GM23338 (cell line): ENCODE data around the gene CNIH3. TPM values are rescaled to one million over a fixed set of nuclear protein-coding genes. Genes with fewer than 3 reads are reported as not detected.

Source experiments
- ATAC-seq: fragments of 200-7000 bp; cut with Tn5 transposase; 3 replicates; pipeline ENCODE4 v1.9.1; 2020
- DNase-seq: peaks from one replicate; pipeline ENCODE4 v3.0.0-alpha.2; 2015; ENCODE audit warnings: low spot score
- H2AFZ ChIP-seq: fragments of 200-600 bp; sonication (generic); 2 replicates; pipeline ENCODE4 v1.8.0; 2016; ENCODE audit warnings: antibody characterized with exemption, mild to moderate bottlenecking, moderate library complexity
- H3F3A ChIP-seq: fragments of 200-600 bp; sonication (generic); replicated peaks from 2 replicates; pipeline ENCODE4 v1.8.0; 2017; ENCODE audit warnings: antibody characterized with exemption, mixed run types, low read depth
- H3K27ac ChIP-seq: fragments of 200-600 bp; sonication (generic); 2 replicates; pipeline ENCODE4 v1.6.1; 2016; ENCODE audit warnings: low read depth
- H3K27me3 ChIP-seq: fragments of 200-600 bp; sonication (generic); 2 replicates; pipeline ENCODE4 v1.8.0; 2016; ENCODE audit warnings: mild to moderate bottlenecking, mixed run types, moderate library complexity; ENCODE audit not compliant: insufficient read depth
- H3K36me3 ChIP-seq: fragments of 200-600 bp; sonication (generic); 2 replicates; pipeline ENCODE4 v1.8.0; 2016; ENCODE audit warnings: mild to moderate bottlenecking; ENCODE audit not compliant: insufficient read depth
- H3K4me1 ChIP-seq: fragments of 200-600 bp; sonication (generic); 2 replicates; pipeline ENCODE4 v1.8.0; 2016; ENCODE audit warnings: mild to moderate bottlenecking, moderate library complexity; ENCODE audit not compliant: insufficient read depth
- H3K4me2 ChIP-seq: fragments of 200-600 bp; sonication (generic); 2 replicates; pipeline ENCODE4 v1.7.1; 2017; ENCODE audit warnings: mixed run types
- H3K4me3 ChIP-seq: fragments of 200-600 bp; sonication (generic); 2 replicates; pipeline ENCODE4 v1.6.1; 2016; ENCODE audit warnings: mixed run types
- H3K79me2 ChIP-seq: fragments of 200-600 bp; sonication (generic); replicated peaks from 2 replicates; pipeline ENCODE4 v1.8.0; 2017; ENCODE audit warnings: mild to moderate bottlenecking; ENCODE audit not compliant: insufficient read depth
- H3K9me2 ChIP-seq: fragments of 200-600 bp; sonication (generic); 2 replicates; pipeline ENCODE4 v1.8.0; 2017; ENCODE audit not compliant: insufficient read depth
- H4K20me1 ChIP-seq: fragments of 200-600 bp; sonication (generic); replicated peaks from 2 replicates; pipeline ENCODE4 v1.8.0; 2017; ENCODE audit warnings: mild to moderate bottlenecking; ENCODE audit not compliant: insufficient read depth
- H3K27ac Mint-ChIP-seq: 2 replicates; pipeline ENCODE4 v1.8.0; 2020; ENCODE audit warnings: inconsistent platforms, mild to moderate bottlenecking, moderate library complexity, mixed read lengths
- H3K27me3 Mint-ChIP-seq: 3 replicates; pipeline ENCODE4 v1.8.0; 2022; ENCODE audit warnings: low read depth, mild to moderate bottlenecking, moderate library complexity, mixed read lengths, inconsistent platforms; ENCODE audit not compliant: insufficient read depth, poor library complexity
- H3K36me3 Mint-ChIP-seq: 3 replicates; pipeline ENCODE4 v1.8.0; 2021; ENCODE audit warnings: low read depth, mild to moderate bottlenecking, inconsistent platforms, moderate library complexity, mixed read lengths
- H3K4me1 Mint-ChIP-seq: 3 replicates; pipeline ENCODE4 v1.8.0; 2020; ENCODE audit warnings: mild to moderate bottlenecking, inconsistent platforms, mixed read lengths
- H3K4me3 Mint-ChIP-seq: 3 replicates; pipeline ENCODE4 v1.8.0; 2021; ENCODE audit warnings: moderate library complexity, mild to moderate bottlenecking, inconsistent platforms, mixed read lengths
- H3K9me3 Mint-ChIP-seq: 3 replicates; pipeline ENCODE4 v1.8.0; 2020; ENCODE audit warnings: moderate library complexity, mild to moderate bottlenecking, inconsistent platforms, mixed read lengths
- EZH2 ChIP-seq: fragments of 200-600 bp; sonication (generic); IDR thresholded peaks from one replicate; pipeline ENCODE4 v1.8.0; 2017; ENCODE audit warnings: antibody characterized with exemption, mild to moderate bottlenecking, low read depth; ENCODE audit not compliant: unreplicated experiment
- EZH2phosphoT487 ChIP-seq: fragments of 200-600 bp; sonication (generic); IDR thresholded peaks from one replicate; pipeline ENCODE4 v1.8.1; 2018; ENCODE audit warnings: antibody characterized with exemption; ENCODE audit not compliant: unreplicated experiment
- NANOG ChIP-seq: IDR thresholded peaks from 2 replicates; pipeline ENCODE4 v1.6.1; 2016; ENCODE audit warnings: antibody characterized with exemption, borderline replicate concordance
- POLR2AphosphoS5 ChIP-seq: IDR thresholded peaks from 2 replicates; pipeline ENCODE4 v1.6.1; 2016; ENCODE audit warnings: antibody characterized with exemption, low read depth
- STAT1 ChIP-seq: IDR thresholded peaks from one replicate; pipeline ENCODE4 v1.6.1; 2016; ENCODE audit warnings: antibody characterized with exemption; ENCODE audit not compliant: unreplicated experiment
- ZNF114 ChIP-seq: fragments of 250-450 bp; sonication (Bioruptor Pico); IDR thresholded peaks from 2 replicates; pipeline ENCODE4 v1.5.0; 2020; ENCODE audit warnings: mild to moderate bottlenecking, moderate library complexity
- ZNF331 ChIP-seq: fragments of 250-450 bp; sonication (Bioruptor Pico); IDR thresholded peaks from 2 replicates; pipeline ENCODE4 v1.5.0; 2020; ENCODE audit warnings: low read depth, mild to moderate bottlenecking, moderate library complexity
- polyA plus RNA-seq: library from polyadenylated mRNA; unstranded; fragments of >200 nt; fragmentation: Nextera tagmentation; extraction: Ambion mirVana; gene quantifications from 2 replicates; pipeline ENCODE4 v1.2.1, GENCODE V29; 2016
- total RNA-seq: library from RNA; depleted of rRNA; stranded (reverse); fragments of >200 nt; shearing (Covaris generic); gene quantifications from 2 replicates; pipeline ENCODE4 v1.2.3, GENCODE V29; 2014
- TF ChIP-seq, protein P1 (sequence below), 2 experiments: fragments of 200-600 bp in 1 of 2; sonication (generic) in 1 of 2; conservative IDR thresholded peaks; 2 replicates each; pipeline versions ENCODE4 v1.5.1 to v1.6.1; 2016 to 2017; ENCODE audit warnings: antibody characterized with exemption in 2 of 2, low read depth in 2 of 2, mild to moderate bottlenecking in 2 of 2, moderate library complexity in 1 of 2
- TF ChIP-seq, protein P2 (sequence below): IDR thresholded peaks from one replicate; pipeline ENCODE4 v1.6.1; 2018; ENCODE audit warnings: antibody characterized with exemption; ENCODE audit not compliant: unreplicated experiment
- TF ChIP-seq, protein P3 (sequence below): IDR thresholded peaks from 2 replicates; pipeline ENCODE4 v1.6.1; 2016; ENCODE audit warnings: antibody characterized with exemption
- TF ChIP-seq, protein P4 (sequence below): fragments of 250-450 bp; sonication (Bioruptor Pico); IDR thresholded peaks from 2 replicates; pipeline ENCODE4 v1.5.0; 2020; ENCODE audit warnings: mild to moderate bottlenecking, moderate library complexity

The CNIH3 gene
- total and polyA plus RNA-seq, 2 experiments from 2014 or later: 3.6 to 5.1 TPM

DNA sequence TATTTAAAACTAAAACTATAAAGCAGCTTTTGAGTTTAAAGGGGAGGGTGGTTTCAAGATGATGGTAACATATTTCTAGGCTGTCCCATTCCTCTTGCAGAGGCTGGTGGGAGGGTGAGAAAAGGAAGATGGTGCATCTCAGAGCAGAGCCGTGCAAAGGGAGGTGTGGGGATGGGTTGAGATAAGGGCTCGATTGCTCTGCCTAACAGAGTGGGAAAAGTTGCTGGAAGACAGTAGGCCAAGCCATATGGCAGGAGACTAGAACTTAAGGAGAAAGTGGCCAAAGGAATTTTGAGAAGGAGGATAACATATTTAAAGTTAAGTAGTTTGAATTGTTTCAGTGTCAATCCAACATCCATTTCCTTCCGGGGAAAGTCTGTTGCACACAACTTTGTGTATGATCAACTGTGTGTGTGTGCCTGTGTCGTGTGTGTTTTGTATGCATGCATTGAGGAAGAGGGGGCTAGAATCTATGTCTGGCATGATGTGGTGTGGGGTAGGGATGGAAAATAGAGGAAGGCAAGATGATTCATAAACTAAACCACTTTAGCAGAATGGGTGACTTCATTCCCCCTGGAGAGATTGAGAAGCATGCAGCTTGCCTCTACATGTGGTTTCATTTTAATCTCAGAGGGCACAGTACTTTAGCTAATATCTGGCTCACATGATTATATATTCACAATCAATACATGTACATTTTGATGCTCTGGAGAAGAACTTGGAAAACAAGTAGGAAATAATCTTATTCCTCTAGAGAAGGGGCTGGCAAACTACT, 168.3 kb downstream of the CNIH3 start:
- H3K4me3 ChIP-seq: no peak overlapping the region
- H3K4me1 ChIP-seq: peaks cover 28% of the 10 kb centered on the region
- peaks cover 5% of the 10 kb centered on the region; the same call in 1 of the 2 replicates for H3K9me2 ChIP-seq
- Mint-ChIP-seq H3K27ac (no peak overlapping the region), H3K4me1 (peaks cover 32% of the 10 kb centered on the region), H3K4me3 (no peak overlapping the region), H3K27me3 (no peaks in the 10 kb centered on the region), H3K36me3 (no peaks in the 10 kb centered on the region), H3K9me3 (no peaks in the 10 kb centered on the region; the same call in 2 of the 3 replicates)
- no peaks in the 10 kb centered on the region for H3K36me3 ChIP-seq
- no peak for ATAC-seq
- peaks cover 13% of the 10 kb centered on the region; the same call in 1 of the 2 replicates for H3K27me3 ChIP-seq
- H3K79me2 ChIP-seq: no peaks in the 10 kb centered on the region
- no peak for DNase-seq
- no peaks in the 10 kb centered on the region; the same call in 1 of the 2 replicates for H3F3A ChIP-seq
- H3K4me2 ChIP-seq: no peak overlapping the region
- H4K20me1 ChIP-seq: no peaks in the 10 kb centered on the region
- H2AFZ ChIP-seq: no peak overlapping the region
- H3K27ac ChIP-seq: no peak overlapping the region
- TF ChIP-seq, protein P1, sequence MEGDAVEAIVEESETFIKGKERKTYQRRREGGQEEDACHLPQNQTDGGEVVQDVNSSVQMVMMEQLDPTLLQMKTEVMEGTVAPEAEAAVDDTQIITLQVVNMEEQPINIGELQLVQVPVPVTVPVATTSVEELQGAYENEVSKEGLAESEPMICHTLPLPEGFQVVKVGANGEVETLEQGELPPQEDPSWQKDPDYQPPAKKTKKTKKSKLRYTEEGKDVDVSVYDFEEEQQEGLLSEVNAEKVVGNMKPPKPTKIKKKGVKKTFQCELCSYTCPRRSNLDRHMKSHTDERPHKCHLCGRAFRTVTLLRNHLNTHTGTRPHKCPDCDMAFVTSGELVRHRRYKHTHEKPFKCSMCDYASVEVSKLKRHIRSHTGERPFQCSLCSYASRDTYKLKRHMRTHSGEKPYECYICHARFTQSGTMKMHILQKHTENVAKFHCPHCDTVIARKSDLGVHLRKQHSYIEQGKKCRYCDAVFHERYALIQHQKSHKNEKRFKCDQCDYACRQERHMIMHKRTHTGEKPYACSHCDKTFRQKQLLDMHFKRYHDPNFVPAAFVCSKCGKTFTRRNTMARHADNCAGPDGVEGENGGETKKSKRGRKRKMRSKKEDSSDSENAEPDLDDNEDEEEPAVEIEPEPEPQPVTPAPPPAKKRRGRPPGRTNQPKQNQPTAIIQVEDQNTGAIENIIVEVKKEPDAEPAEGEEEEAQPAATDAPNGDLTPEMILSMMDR (conservative IDR thresholded peaks at IDR 0.05; ENCODE audit: low read depth in 2 of 2): no peak
- no peak for TF ChIP-seq ZNF331
- no peak for TF ChIP-seq STAT1
- no peak for TF ChIP-seq POLR2AphosphoS5
- no peak for TF ChIP-seq NANOG
- TF ChIP-seq EZH2phosphoT487: no peak
- TF ChIP-seq ZNF114: no peak
- TF ChIP-seq, protein P2, sequence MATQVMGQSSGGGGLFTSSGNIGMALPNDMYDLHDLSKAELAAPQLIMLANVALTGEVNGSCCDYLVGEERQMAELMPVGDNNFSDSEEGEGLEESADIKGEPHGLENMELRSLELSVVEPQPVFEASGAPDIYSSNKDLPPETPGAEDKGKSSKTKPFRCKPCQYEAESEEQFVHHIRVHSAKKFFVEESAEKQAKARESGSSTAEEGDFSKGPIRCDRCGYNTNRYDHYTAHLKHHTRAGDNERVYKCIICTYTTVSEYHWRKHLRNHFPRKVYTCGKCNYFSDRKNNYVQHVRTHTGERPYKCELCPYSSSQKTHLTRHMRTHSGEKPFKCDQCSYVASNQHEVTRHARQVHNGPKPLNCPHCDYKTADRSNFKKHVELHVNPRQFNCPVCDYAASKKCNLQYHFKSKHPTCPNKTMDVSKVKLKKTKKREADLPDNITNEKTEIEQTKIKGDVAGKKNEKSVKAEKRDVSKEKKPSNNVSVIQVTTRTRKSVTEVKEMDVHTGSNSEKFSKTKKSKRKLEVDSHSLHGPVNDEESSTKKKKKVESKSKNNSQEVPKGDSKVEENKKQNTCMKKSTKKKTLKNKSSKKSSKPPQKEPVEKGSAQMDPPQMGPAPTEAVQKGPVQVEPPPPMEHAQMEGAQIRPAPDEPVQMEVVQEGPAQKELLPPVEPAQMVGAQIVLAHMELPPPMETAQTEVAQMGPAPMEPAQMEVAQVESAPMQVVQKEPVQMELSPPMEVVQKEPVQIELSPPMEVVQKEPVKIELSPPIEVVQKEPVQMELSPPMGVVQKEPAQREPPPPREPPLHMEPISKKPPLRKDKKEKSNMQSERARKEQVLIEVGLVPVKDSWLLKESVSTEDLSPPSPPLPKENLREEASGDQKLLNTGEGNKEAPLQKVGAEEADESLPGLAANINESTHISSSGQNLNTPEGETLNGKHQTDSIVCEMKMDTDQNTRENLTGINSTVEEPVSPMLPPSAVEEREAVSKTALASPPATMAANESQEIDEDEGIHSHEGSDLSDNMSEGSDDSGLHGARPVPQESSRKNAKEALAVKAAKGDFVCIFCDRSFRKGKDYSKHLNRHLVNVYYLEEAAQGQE: no peak
- TF ChIP-seq EZH2: no peak
- TF ChIP-seq, protein P3, sequence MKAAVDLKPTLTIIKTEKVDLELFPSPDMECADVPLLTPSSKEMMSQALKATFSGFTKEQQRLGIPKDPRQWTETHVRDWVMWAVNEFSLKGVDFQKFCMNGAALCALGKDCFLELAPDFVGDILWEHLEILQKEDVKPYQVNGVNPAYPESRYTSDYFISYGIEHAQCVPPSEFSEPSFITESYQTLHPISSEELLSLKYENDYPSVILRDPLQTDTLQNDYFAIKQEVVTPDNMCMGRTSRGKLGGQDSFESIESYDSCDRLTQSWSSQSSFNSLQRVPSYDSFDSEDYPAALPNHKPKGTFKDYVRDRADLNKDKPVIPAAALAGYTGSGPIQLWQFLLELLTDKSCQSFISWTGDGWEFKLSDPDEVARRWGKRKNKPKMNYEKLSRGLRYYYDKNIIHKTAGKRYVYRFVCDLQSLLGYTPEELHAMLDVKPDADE: no peak
- TF ChIP-seq, protein P4, sequence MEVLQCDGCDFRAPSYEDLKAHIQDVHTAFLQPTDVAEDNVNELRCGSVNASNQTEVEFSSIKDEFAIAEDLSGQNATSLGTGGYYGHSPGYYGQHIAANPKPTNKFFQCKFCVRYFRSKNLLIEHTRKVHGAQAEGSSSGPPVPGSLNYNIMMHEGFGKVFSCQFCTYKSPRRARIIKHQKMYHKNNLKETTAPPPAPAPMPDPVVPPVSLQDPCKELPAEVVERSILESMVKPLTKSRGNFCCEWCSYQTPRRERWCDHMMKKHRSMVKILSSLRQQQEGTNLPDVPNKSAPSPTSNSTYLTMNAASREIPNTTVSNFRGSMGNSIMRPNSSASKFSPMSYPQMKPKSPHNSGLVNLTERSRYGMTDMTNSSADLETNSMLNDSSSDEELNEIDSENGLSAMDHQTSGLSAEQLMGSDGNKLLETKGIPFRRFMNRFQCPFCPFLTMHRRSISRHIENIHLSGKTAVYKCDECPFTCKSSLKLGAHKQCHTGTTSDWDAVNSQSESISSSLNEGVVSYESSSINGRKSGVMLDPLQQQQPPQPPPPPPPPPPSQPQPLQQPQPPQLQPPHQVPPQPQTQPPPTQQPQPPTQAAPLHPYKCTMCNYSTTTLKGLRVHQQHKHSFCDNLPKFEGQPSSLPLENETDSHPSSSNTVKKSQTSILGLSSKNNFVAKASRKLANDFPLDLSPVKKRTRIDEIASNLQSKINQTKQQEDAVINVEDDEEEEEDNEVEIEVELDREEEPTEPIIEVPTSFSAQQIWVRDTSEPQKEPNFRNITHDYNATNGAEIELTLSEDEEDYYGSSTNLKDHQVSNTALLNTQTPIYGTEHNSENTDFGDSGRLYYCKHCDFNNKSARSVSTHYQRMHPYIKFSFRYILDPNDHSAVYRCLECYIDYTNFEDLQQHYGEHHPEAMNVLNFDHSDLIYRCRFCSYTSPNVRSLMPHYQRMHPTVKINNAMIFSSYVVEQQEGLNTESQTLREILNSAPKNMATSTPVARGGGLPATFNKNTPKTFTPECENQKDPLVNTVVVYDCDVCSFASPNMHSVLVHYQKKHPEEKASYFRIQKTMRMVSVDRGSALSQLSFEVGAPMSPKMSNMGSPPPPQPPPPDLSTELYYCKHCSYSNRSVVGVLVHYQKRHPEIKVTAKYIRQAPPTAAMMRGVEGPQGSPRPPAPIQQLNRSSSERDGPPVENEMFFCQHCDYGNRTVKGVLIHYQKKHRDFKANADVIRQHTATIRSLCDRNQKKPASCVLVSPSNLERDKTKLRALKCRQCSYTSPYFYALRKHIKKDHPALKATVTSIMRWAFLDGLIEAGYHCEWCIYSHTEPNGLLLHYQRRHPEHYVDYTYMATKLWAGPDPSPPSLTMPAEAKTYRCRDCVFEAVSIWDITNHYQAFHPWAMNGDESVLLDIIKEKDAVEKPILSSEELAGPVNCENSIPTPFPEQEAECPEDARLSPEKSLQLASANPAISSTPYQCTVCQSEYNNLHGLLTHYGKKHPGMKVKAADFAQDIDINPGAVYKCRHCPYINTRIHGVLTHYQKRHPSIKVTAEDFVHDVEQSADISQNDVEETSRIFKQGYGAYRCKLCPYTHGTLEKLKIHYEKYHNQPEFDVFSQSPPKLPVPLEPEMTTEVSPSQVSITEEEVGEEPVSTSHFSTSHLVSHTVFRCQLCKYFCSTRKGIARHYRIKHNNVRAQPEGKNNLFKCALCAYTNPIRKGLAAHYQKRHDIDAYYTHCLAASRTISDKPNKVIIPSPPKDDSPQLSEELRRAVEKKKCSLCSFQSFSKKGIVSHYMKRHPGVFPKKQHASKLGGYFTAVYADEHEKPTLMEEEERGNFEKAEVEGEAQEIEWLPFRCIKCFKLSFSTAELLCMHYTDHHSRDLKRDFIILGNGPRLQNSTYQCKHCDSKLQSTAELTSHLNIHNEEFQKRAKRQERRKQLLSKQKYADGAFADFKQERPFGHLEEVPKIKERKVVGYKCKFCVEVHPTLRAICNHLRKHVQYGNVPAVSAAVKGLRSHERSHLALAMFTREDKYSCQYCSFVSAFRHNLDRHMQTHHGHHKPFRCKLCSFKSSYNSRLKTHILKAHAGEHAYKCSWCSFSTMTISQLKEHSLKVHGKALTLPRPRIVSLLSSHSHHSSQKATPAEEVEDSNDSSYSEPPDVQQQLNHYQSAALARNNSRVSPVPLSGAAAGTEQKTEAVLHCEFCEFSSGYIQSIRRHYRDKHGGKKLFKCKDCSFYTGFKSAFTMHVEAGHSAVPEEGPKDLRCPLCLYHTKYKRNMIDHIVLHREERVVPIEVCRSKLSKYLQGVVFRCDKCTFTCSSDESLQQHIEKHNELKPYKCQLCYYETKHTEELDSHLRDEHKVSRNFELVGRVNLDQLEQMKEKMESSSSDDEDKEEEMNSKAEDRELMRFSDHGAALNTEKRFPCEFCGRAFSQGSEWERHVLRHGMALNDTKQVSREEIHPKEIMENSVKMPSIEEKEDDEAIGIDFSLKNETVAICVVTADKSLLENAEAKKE (CRISPR knock-in tag): no peak
